Posterior vena cava (tissue), 2 donors: ENCODE data around the gene AANAT. TPM values are rescaled to one million over a fixed set of nuclear protein-coding genes. Genes with fewer than 3 reads are reported as not detected.
"Not testable (repeated sequence)": the region's sequence is repeated elsewhere in the genome, so short reads cannot be mapped to it uniquely, and the experiment has no call there.

Source experiments
- DNase-seq: peaks from one replicate; pipeline ENCODE4 v3.0.0-alpha.2; 2020; ENCODE audit warnings: low spot score
- intact Hi-C, 2 donors: fragments of 100-400 bp; cut with DNase I; formaldehyde crosslinking; loops; one replicate each; pipeline versions ENCODE4 v1.14.1 to v1.14.2; 2022 to 2023
- total RNA-seq, 2 donors: library from RNA; stranded (reverse); fragmentation: NEBNext Ultra II Directional; extraction: Animal tissue kit (Norgen Biotek cat#: 25700); gene quantifications; one replicate each; pipeline ENCODE4 v1.2.1, GENCODE V29; 2021
- donor health status: DM: yes; HTN: yes; CAD: no.
- donor health status: DM: yes; HTN: yes; CAD: no.

Gene AANAT
- total RNA-seq, 2 donors from 2014 or later = not detected

GRCh38 chr17:76497979-76498875 lies 30.8 kb downstream of the AANAT start:
- intact Hi-C loops = no loop called here
- DNase-seq = peak; percentile 92

- no peak for DNase-seq
- intact Hi-C loops = no loop called here
Measured at GRCh38 chr17:76498876-76499251, 31.5 kb downstream of the AANAT start.

- intact Hi-C loops = no loop called here
- peak; percentile 74 for DNase-seq
Measured at GRCh38 chr17:76499267-76499667, 31.9 kb downstream of the AANAT start.

- DNase-seq = no peak
- intact Hi-C loops = loop anchor here in 1 of 2 donors (2.0 kb wide), 1 partner anchor 63 kb away; no protein-coding TSS in a partner anchor
Measured at GRCh38 chr17:76500074-76500746, 32.8 kb downstream of the AANAT start.

GRCh38 chr17:76500747-76501017 lies 33.3 kb downstream of the AANAT start:
- intact Hi-C loops = loop anchor here in 1 of 2 donors (2.0 kb wide), 1 partner anchor 62 kb away; no protein-coding TSS in a partner anchor
- no peak for DNase-seq

GRCh38 chr17:76501018-76501826 lies 33.8 kb downstream of the AANAT start, which contains the start of gene RHBDF2:
TSS of gene RHBDF2 (minus strand) at chr17:76501423. CDS start at chr17:76481524, 19,899 bp downstream.
- DNase-seq = peak; percentile 97
- intact Hi-C loops = loop anchor here in 1 of 2 donors (2.0 kb wide), 1 partner anchor 62 kb away; no protein-coding TSS in a partner anchor

- intact Hi-C loops = loop anchor here in 1 of 2 donors (2.0 kb wide), 1 partner anchor 61 kb away; no protein-coding TSS in a partner anchor
- peak; percentile 58 for DNase-seq
Measured at GRCh38 chr17:76501827-76502307, 34.5 kb downstream of the AANAT start.

GRCh38 chr17:76502341-76503211 lies 35.2 kb downstream of the AANAT start:
- DNase-seq = peak; percentile 51
- intact Hi-C loops = no loop called here

GRCh38 chr17:76504117-76504516 lies 36.7 kb downstream of the AANAT start:
- intact Hi-C loops = loop anchor here (2.0 kb wide), 1 partner anchor 37 kb away; the partner anchor contains the start of gene AANAT (in 2 of the 2)
- no peak for DNase-seq

GRCh38 chr17:76506408-76507345 lies 39.3 kb downstream of the AANAT start:
- peak; percentile 95 for DNase-seq
- intact Hi-C loops = loop anchor here in 1 of 2 donors (5.0 kb wide), 1 partner anchor 99 kb away; no protein-coding TSS in a partner anchor

GRCh38 chr17:76508472-76509063 lies 41.2 kb downstream of the AANAT start:
- intact Hi-C loops = loop anchor here in 1 of 2 donors (5.0 kb wide), 1 partner anchor 101 kb away; no protein-coding TSS in a partner anchor
- not testable (repeated sequence) for DNase-seq

GRCh38 chr17:76510831-76511244 lies 43.4 kb downstream of the AANAT start:
- intact Hi-C loops = no loop called here
- DNase-seq = no peak

- DNase-seq = peak; percentile 76
- intact Hi-C loops = no loop called here
Measured at GRCh38 chr17:76511668-76512365, 44.4 kb downstream of the AANAT start.

- peak; percentile 66 for DNase-seq
- intact Hi-C loops = no loop called here
Measured at GRCh38 chr17:76512366-76513305, 45.2 kb downstream of the AANAT start.

GRCh38 chr17:76513306-76513692 lies 45.9 kb downstream of the AANAT start:
- intact Hi-C loops = no loop called here
- no peak for DNase-seq
